Spinal cord (tissue), 10 donors: ENCODE measurements around the gene ENG. TPM values are rescaled to one million over a fixed set of nuclear protein-coding genes. Genes with fewer than 3 reads are reported as not detected.
"Not testable (repeated sequence)": the region's sequence is repeated elsewhere in the genome, so short reads cannot be mapped to it uniquely, and the experiment has no call there.

Experiments used
- DNase-seq, 6 donors: peaks; one replicate each; pipeline versions ENCODE4 v3.0.0 to v3.0.0-alpha.2; 2013 to 2015; ENCODE audit warnings: low spot score in 6 of 6, low read depth in 4 of 6
- H3K27ac ChIP-seq: one replicate; pipeline ENCODE4 v1.5.1; 2013; ENCODE audit warnings: low read depth, low read length, control low read depth
- H3K27me3 ChIP-seq: one replicate; pipeline ENCODE4 v1.6.1; 2013; ENCODE audit warnings: low read length; ENCODE audit not compliant: control insufficient read depth, insufficient read depth
- H3K36me3 ChIP-seq: one replicate; pipeline ENCODE4 v1.6.1; 2013; ENCODE audit warnings: low read length; ENCODE audit not compliant: control insufficient read depth, insufficient read depth
- H3K4me1 ChIP-seq: one replicate; pipeline ENCODE4 v1.6.1; 2013; ENCODE audit warnings: low read length; ENCODE audit not compliant: control insufficient read depth, insufficient read depth
- H3K4me3 ChIP-seq: one replicate; pipeline ENCODE4 v1.5.1; 2013; ENCODE audit warnings: low read depth, low read length, control low read depth
- H3K9me3 ChIP-seq: one replicate; pipeline ENCODE4 v1.6.1; 2013; ENCODE audit warnings: low read length; ENCODE audit not compliant: control insufficient read depth, insufficient read depth
- WGBS: methylation state at CpG from one replicate; pipeline ENCODE4 v1.1.5; 2013; ENCODE audit warnings: missing lambda C conversion rate; ENCODE audit not compliant: insufficient coverage; 5-methylcytosine and 5-hydroxymethylcytosine counted together
- polyA plus RNA-seq, 2 donors: library from polyadenylated mRNA; unstranded; fragments of 120-200 nt; gene quantifications; one replicate each; pipeline ENCODE4 v1.2.1, GENCODE V29; 2013; ENCODE audit not compliant: insufficient read length in 2 of 2
- total RNA-seq, 2 donors: library from RNA; depleted of rRNA in 1 of 2; stranded (reverse); fragments of 120-200 nt in 1 of 2; fragments of >200 nt in 1 of 2; gene quantifications; one replicate each; pipeline versions ENCODE4 v1.2.3 to v1.2.4, GENCODE V29; 2013 to 2014
- donor health status: healthy.

The ENG gene
- total and polyA plus RNA-seq, 4 donors = 6.3 to 46.9 (median 29.6) TPM

- Histone ChIP-seq H3K9me3 (no peaks in the 10 kb centered on the region), H3K27me3 (no peaks in the 10 kb centered on the region), H3K36me3 (peaks cover 49% of the 10 kb centered on the region), H3K27ac (peak overlapping the region; percentile 79), H3K4me3 (peak overlapping the region; percentile 88), H3K4me1 (peaks cover 26% of the 10 kb centered on the region)
- WGBS = 0% methylated on average over 4 of the region's 12 CpGs
- DNase-seq = no peak
These were observed 67.7 kb downstream of the ENG start for GRCh38 chr9:127786773-127787104.

- WGBS = 0% methylated on average over 75 of the region's 75 CpGs
- peak in 5 of 6 donors; percentile 78 to 97 (median 86) for DNase-seq
These were observed 68.3 kb downstream of the ENG start, which contains the start of gene CDK9 for GRCh38 chr9:127785933-127786772. Gene CDK9 (plus strand): TSS chr9:127786034. CDS start chr9:127786149, 115 bp downstream.

GRCh38 chr9:127785023-127785932 is 69.2 kb downstream of the ENG start:
- under 1% methylated on average over 94 of the region's 123 CpGs for WGBS
- peak overlapping the region; percentile 64 for H3K4me3 ChIP-seq
- H3K27me3 ChIP-seq = no peaks in the 10 kb centered on the region
- H3K27ac ChIP-seq = peak overlapping the region; percentile 83
- no peaks in the 10 kb centered on the region for H3K9me3 ChIP-seq
- peaks cover 34% of the 10 kb centered on the region for H3K4me1 ChIP-seq
- peak in 5 of 6 donors; percentile 72 to 96 (median 83) for DNase-seq
- peaks cover 35% of the 10 kb centered on the region for H3K36me3 ChIP-seq

More at GRCh38 chr9:127785933-127786772, 68.3 kb downstream of the ENG start, which contains the start of gene CDK9:
- Histone ChIP-seq H3K36me3 (peaks cover 44% of the 10 kb centered on the region), H3K27ac (peak within 1 kb of the TSS; percentile 83), H3K4me1 (peaks cover 26% of the 10 kb centered on the region), H3K9me3 (no peaks in the 10 kb centered on the region), H3K4me3 (peak within 1 kb of the TSS; percentile 88), H3K27me3 (no peaks in the 10 kb centered on the region)

GRCh38 chr9:127783111-127784008 is 71.1 kb downstream of the ENG start:
- Histone ChIP-seq H3K27ac (no peak overlapping the region), H3K4me1 (peaks cover 53% of the 10 kb centered on the region)
- DNase-seq = no peak

GRCh38 chr9:127781806-127782205 is 72.7 kb downstream of the ENG start:
- no peaks in the 10 kb centered on the region for H3K9me3 ChIP-seq
- peaks cover 2% of the 10 kb centered on the region for H3K27me3 ChIP-seq
- H3K36me3 ChIP-seq = peaks cover 7% of the 10 kb centered on the region
- peaks cover 56% of the 10 kb centered on the region for H3K4me1 ChIP-seq
- H3K4me3 ChIP-seq = no peak overlapping the region
- 100% methylated on average over 1 of the region's 4 CpGs for WGBS
- no peak for DNase-seq
- H3K27ac ChIP-seq = no peak overlapping the region

More at GRCh38 chr9:127783111-127784008, 71.1 kb downstream of the ENG start:
- Histone ChIP-seq H3K27me3 (peaks cover 2% of the 10 kb centered on the region), H3K4me3 (no peak overlapping the region), H3K36me3 (peaks cover 19% of the 10 kb centered on the region), H3K9me3 (no peaks in the 10 kb centered on the region)
- 67% methylated on average over 14 of the region's 20 CpGs for WGBS

- peaks cover 58% of the 10 kb centered on the region for H3K4me1 ChIP-seq
- DNase-seq, H3K27me3 ChIP-seq, H3K36me3 ChIP-seq, H3K4me3 ChIP-seq, H3K9me3 ChIP-seq: not testable (repeated sequence)
- peak overlapping the region; percentile 60 for H3K27ac ChIP-seq
- 100% methylated on average over 2 of the region's 9 CpGs for WGBS
These were observed 73.5 kb downstream of the ENG start for GRCh38 chr9:127780909-127781308.

- peaks cover 6% of the 10 kb centered on the region for H3K27me3 ChIP-seq
- H3K4me3 ChIP-seq = no peak overlapping the region
- peak overlapping the region; percentile 60 for H3K27ac ChIP-seq
- DNase-seq = peak in 2 of 6 donors; percentile 51 to 73
- WGBS = 49% methylated on average over 20 of the region's 20 CpGs
- H3K4me1 ChIP-seq = peaks cover 58% of the 10 kb centered on the region
- H3K36me3 ChIP-seq = peaks cover 3% of the 10 kb centered on the region
- H3K9me3 ChIP-seq = no peaks in the 10 kb centered on the region
These were observed 74.2 kb downstream of the ENG start for GRCh38 chr9:127780126-127780885.

- DNase-seq = no peak
- H3K9me3 ChIP-seq = no peaks in the 10 kb centered on the region
- peaks cover 52% of the 10 kb centered on the region for H3K4me1 ChIP-seq
- 84% methylated on average over 13 of the region's 17 CpGs for WGBS
- no peak overlapping the region for H3K4me3 ChIP-seq
- peaks cover 6% of the 10 kb centered on the region for H3K27me3 ChIP-seq
- H3K27ac ChIP-seq = peak overlapping the region; percentile 79
- H3K36me3 ChIP-seq = peaks cover 3% of the 10 kb centered on the region
These were observed 75.1 kb downstream of the ENG start for GRCh38 chr9:127779136-127779981.
